ENCODE results near the gene FBXO44.

The FBXO44 gene

GRCh38 chr1:11640101-11640500, 14.6 kb upstream of the FBXO44 start:
- no peak for DNase-seq

DNA sequence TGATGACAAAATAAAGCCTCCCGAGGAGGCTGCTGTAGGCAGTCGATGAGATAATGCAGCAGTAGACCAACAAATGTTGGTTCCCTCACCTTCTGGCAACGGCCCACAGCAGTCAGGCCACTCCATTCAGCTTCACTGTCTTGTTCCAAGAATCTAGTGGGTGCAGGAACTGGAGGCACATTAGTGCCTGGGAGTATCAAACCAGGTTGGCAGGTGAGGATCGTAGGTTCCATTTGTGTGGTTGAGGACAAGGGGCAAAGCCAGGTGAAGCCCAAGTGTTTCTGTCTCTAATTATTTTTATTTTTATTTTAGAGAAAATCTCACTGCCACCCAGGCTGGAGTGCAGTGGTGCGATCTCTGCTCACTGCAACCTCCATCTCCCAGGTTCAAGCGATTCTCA, 13.7 kb upstream of the FBXO44 start:
- no peak for DNase-seq

DNA sequence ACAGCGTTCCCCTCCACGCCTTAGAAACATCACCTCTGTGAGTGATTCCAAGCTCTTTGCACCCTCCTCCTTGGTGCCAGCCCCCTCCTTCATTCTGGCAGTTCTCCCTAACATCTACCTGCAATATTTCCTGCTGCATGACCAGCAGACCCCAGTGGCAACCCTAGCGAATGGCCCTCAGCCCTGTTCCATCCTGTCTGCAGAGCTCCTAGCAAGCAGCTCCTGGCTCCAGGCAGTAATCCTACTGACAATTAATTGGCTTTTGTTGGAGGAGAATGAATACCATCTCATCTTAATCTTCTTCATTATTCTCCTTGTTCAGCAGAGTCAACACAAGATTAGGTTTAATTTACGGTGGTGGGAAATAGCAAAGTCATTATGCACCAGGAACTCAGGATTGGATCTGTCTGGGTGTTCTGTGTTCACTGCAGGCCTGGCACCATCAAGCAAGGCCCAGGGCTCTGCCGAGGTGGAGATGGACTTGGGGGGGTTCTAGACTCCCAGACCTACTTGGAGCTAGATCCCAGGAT, 12.8 kb upstream of the FBXO44 start:
- DNase-seq, result no peak

- DNase-seq, result peak; percentile 53
Measured at GRCh38 chr1:11642418-11643017, 12.2 kb upstream of the FBXO44 start.

DNA sequence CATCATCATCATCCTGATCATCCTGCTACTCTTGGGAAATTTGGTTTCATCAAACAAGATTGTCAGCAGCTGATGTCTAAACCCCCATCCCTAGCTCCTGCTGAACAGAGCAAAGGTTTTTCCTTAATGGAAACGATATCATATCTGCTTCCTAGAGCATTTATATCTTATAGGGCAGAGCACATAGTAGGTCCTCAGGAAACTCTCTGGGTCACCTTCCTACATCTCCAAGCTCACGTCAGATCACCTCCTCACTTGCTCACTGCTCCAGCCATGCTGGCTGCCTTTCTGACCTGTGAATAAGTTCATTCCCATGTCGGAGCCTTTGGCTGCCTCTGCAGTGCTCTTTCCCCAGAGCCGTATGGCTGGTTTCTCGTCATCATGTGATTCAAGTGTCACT, 10.9 kb upstream of the FBXO44 start:
- no peak for DNase-seq

GRCh38 chr1:11645270-11645669, 9.4 kb upstream of the FBXO44 start:
- DNase-seq, result no peak

- DNase-seq, result peak; percentile 76
Measured at GRCh38 chr1:11645670-11646265, 8.9 kb upstream of the FBXO44 start.

- DNase-seq, result no peak
Measured at GRCh38 chr1:11646317-11646716, 8.4 kb upstream of the FBXO44 start.

DNA sequence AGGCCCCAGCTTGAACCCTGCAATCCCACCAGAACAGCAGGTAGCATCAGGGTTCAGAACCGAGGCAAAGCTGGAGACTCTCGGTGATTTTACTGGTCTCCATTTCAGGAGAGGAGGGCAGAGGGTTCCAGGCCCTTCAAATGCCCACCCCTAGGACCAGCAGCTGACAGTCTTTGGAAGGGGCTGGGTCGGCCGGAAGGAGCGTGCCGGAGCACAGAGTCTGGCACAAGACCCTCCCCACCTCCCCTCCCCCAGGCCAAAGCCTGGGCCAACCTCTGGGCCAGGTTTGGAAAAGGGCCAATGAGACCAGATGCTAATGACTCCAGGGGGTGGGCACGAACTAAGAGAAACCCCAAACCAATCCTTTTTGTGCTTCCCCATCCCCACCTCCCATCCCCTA, 7.3 kb upstream of the FBXO44 start:
- DNase-seq, result no peak

DNA sequence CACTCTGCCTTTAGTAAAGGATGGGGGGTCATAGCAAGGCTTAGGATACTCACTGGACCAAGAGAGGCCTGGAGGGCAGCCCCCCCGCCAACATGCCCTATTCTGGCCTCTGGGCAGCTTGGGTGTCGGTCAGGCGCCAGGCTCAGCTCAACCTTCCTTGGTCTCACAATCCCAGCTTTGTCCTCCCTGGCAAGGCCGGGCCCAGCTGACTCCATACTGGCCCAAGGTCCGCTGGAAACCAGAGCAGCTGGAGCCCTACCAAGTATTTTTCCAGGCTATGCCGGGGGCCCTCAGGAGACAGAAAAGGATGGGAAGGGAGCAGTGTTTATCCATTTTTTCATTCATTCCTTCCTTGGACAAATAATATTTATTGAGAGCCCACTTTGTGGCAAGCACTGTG, 6.6 kb upstream of the FBXO44 start:
- DNase-seq, result no peak

GRCh38 chr1:11648732-11649158, 5.9 kb upstream of the FBXO44 start:
- no peak for DNase-seq

GRCh38 chr1:11649237-11649623, 5.4 kb upstream of the FBXO44 start:
- no peak for DNase-seq

DNA sequence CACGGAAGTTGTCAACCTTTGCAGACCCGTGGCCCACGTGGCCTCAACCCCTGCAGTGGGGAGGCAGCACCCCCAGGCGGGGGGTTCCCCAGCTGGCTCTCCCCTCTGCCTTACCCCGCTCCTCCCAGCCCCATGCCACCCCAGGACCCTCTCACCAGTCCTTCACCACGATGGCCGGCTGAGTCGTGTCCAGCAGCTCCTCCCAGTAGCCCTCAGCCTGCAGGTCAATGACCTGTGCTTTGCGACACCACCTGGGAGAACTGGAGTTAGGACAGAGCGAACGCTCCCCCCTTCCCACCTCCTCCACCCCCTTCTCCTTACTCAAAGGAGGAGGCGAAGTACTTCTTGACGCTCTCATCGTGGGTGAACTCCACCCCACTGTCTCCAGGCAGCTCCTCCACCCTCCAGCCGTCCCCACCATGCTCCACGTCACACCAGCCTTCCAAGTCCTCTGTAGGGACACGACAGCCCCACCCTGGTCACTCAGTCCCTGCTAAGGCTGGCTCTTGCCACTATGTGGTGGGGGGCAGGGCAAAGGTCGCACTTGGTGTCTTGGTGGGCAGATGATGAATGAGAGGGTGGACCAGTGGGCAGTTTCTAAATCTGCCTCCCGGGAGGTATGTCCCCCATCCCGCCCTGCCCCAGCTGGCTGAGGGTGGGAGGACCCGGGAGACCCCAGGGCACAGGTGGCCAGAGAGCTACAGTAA, 4.9 kb upstream of the FBXO44 start:
- no peak for DNase-seq

DNA sequence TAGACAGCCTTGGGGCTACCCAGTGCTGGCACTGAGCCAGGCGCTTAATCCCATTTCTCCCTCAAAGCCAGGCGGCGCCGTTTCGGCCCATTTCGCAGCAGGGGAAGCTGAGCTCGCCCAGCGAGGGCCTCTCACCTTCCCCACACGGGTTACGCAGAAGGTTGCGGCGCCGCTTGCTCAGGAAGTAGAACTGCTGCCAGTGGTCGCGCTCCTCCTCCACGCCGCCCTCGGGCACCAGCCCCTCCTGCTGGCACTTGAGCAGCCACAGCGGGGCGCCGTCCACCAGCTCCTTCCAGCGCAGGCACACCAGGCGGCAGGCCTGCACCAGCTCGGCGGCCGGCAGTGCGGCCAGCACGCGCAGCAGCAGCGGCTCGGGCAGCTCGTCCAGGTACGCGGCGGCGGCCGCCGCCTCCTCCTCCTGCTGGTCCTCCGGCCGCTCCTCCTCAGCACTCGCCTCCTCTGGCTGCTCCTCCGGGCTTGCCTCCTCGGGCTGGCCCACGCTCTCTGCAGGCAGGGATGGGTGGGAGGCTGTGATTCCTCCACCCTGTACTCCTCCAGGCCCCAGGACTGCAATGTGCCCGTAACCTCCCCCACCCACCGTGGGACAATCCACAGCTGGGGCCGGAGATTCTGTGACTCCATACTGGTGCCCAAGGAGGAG, 4.2 kb upstream of the FBXO44 start:
- DNase-seq, result no peak

- no peak for DNase-seq
Measured at GRCh38 chr1:11651017-11651416, 3.7 kb upstream of the FBXO44 start.

DNA sequence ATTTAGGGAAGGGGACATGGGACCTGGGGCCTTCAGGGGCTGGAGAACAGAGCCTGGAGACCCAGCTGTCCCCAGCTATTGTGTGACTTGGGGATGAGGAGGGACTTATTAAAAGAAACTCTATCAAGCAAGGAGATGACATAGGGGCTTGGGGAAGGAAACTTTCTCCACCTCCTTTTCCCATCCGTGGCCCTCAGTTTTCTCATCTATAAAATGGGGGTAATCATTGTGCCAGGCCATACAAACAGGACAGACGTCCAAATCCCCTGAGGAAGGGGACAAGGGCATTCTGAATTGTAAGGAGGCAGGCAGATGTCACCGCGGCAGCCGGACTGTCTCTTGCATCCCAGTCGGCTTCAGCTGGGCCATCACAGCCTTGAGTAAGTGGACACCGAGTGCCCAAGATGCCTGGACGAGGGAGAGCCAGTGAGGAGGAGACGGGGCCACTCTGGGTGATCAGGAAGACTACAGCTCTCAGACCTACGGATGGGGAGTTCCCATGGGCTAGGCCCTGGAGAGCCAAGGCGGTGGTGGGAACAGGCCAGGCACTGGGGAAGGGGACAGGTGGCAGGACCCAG, 2.4 kb upstream of the FBXO44 start:
- no peak for DNase-seq

GRCh38 chr1:11653101-11653860, 1.4 kb upstream of the FBXO44 start:
- no peak for DNase-seq

DNA sequence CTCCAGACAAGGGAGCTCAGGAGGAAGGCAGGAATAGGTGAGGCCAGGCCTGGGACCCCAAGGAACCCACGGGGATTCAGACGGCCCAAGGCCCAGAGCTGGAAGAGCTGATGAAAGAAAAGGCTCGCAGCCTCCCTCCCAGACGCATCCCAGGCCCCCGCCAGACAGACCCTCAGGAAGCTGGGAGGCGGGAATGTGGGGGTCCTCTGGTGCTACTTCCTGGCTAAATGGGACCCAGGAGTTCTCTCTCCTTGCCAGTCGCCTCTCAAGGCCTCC, 878 bp upstream of the FBXO44 start:
- no peak for DNase-seq

GRCh38 chr1:11654939-11655808, 497 bp downstream of the FBXO44 start:
- no peak for DNase-seq

GRCh38 chr1:11657654-11658053, 3.0 kb downstream of the FBXO44 start:
- DNase-seq, result no peak

GRCh38 chr1:11658542-11658941, 3.9 kb downstream of the FBXO44 start:
- no peak for DNase-seq

- DNase-seq, result no peak
Measured at GRCh38 chr1:11659748-11660147, 5.1 kb downstream of the FBXO44 start.
